Measurements from ENCODE around the gene PLEKHA7.

DNA sequence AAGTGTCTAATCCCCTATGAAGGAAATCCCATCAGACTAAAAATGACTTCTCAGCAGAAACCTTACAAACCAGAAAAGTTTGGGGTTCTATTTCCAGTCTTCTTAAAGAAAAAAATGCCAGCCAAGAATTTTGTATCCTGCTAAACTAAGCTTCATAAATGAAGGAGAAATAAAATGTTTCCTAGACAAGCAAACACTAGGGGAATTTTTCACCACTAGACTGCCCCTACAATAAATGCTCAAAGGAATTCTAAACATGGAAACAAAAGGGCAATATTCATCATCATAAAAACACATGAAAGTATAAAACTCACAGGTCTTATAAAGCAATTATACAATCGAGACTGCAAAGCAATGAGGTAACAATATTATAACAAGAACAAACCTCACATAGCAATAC, 124.3 kb downstream of the PLEKHA7 start:
- TF ChIP-seq, protein P1, sequence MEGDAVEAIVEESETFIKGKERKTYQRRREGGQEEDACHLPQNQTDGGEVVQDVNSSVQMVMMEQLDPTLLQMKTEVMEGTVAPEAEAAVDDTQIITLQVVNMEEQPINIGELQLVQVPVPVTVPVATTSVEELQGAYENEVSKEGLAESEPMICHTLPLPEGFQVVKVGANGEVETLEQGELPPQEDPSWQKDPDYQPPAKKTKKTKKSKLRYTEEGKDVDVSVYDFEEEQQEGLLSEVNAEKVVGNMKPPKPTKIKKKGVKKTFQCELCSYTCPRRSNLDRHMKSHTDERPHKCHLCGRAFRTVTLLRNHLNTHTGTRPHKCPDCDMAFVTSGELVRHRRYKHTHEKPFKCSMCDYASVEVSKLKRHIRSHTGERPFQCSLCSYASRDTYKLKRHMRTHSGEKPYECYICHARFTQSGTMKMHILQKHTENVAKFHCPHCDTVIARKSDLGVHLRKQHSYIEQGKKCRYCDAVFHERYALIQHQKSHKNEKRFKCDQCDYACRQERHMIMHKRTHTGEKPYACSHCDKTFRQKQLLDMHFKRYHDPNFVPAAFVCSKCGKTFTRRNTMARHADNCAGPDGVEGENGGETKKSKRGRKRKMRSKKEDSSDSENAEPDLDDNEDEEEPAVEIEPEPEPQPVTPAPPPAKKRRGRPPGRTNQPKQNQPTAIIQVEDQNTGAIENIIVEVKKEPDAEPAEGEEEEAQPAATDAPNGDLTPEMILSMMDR (conservative IDR thresholded peaks at IDR 0.05; ENCODE audit: low read depth, low read length): no peak
- TF ChIP-seq RAD21 (IDR thresholded peaks at IDR 0.05; ENCODE audit: low read length) (no peak), POLR2A (IDR thresholded peaks at IDR 0.05; ENCODE audit: low read depth, low read length) (no peak), CEBPB (IDR thresholded peaks at IDR 0.05; ENCODE audit: low read depth, low read length) (no peak), RFX5 (IDR thresholded peaks at IDR 0.05; ENCODE audit: low read depth, low read length) (no peak), NFE2L2 (IDR thresholded peaks at IDR 0.05; ENCODE audit: low read depth, low read length) (no peak), SMC3 (IDR thresholded peaks at IDR 0.05; ENCODE audit: low read depth, low read length) (no peak), CHD1 (IDR thresholded peaks at IDR 0.05; ENCODE audit: low read depth, low read length) (no peak), BHLHE40 (IDR thresholded peaks at IDR 0.05; ENCODE audit: low read depth, low read length) (no peak), MXI1 (IDR thresholded peaks at IDR 0.05; ENCODE audit: borderline replicate concordance, low read depth, low read length) (no peak), RCOR1 (IDR thresholded peaks at IDR 0.05; ENCODE audit: insufficient replicate concordance, low read length) (no peak), MAZ (IDR thresholded peaks at IDR 0.05; ENCODE audit: borderline replicate concordance, low read depth, low read length) (no peak), MAFK (IDR thresholded peaks at IDR 0.05; ENCODE audit: low read depth, low read length) (no peak)
- TF ChIP-seq, protein P2, sequence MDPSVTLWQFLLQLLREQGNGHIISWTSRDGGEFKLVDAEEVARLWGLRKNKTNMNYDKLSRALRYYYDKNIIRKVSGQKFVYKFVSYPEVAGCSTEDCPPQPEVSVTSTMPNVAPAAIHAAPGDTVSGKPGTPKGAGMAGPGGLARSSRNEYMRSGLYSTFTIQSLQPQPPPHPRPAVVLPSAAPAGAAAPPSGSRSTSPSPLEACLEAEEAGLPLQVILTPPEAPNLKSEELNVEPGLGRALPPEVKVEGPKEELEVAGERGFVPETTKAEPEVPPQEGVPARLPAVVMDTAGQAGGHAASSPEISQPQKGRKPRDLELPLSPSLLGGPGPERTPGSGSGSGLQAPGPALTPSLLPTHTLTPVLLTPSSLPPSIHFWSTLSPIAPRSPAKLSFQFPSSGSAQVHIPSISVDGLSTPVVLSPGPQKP (IDR thresholded peaks at IDR 0.05; ENCODE audit: borderline replicate concordance, low read depth, low read length): no peak
